ENCODE results near the gene GNG12. TPM values are rescaled to one million over a fixed set of nuclear protein-coding genes. Genes with fewer than 3 reads are reported as not detected.
A peak's percentile ranks its signal among the peaks of the same experiment; 100 is the strongest.

The GNG12 gene
- total RNA-seq, 1 donor from 2014 or later = 100 TPM

- peaks cover 27% of the 10 kb centered on the region for H3K4me1 Mint-ChIP-seq (ENCODE audit: unreplicated experiment)
- no peak for DNase-seq (ENCODE audit: extremely low spot score, unreplicated experiment)
Observed at GRCh38 chr1:67838180-67838910, 5.1 kb upstream of the GNG12 start.

GRCh38 chr1:67836769-67837168, 3.5 kb upstream of the GNG12 start:
- Mint-ChIP-seq H3K4me1 (ENCODE audit: unreplicated experiment) (peaks cover 27% of the 10 kb centered on the region), H3K27me3 (ENCODE audit: unreplicated experiment) (no peaks in the 10 kb centered on the region), H3K27ac (ENCODE audit: unreplicated experiment) (no peak overlapping the region), H3K4me3 (ENCODE audit: unreplicated experiment) (no peak overlapping the region), H3K9me3 (ENCODE audit: unreplicated experiment) (no peaks in the 10 kb centered on the region), H3K36me3 (ENCODE audit: unreplicated experiment) (no peaks in the 10 kb centered on the region)
- no peak for DNase-seq (ENCODE audit: extremely low spot score, unreplicated experiment)
- no peak for TF ChIP-seq CTCF (IDR thresholded peaks at IDR 0.05)

More at GRCh38 chr1:67838180-67838910, 5.1 kb upstream of the GNG12 start:
- TF ChIP-seq CTCF (IDR thresholded peaks at IDR 0.05) = no peak
- H3K27me3 Mint-ChIP-seq (ENCODE audit: unreplicated experiment) = no peaks in the 10 kb centered on the region
- no peaks in the 10 kb centered on the region for H3K9me3 Mint-ChIP-seq (ENCODE audit: unreplicated experiment)
- H3K27ac Mint-ChIP-seq (ENCODE audit: unreplicated experiment) = no peak overlapping the region
- no peak overlapping the region for H3K4me3 Mint-ChIP-seq (ENCODE audit: unreplicated experiment)
- no peaks in the 10 kb centered on the region for H3K36me3 Mint-ChIP-seq (ENCODE audit: unreplicated experiment)

- H3K27ac Mint-ChIP-seq (ENCODE audit: unreplicated experiment) = no peak overlapping the region
- DNase-seq (ENCODE audit: extremely low spot score, unreplicated experiment) = no peak
- H3K27me3 Mint-ChIP-seq (ENCODE audit: unreplicated experiment) = no peaks in the 10 kb centered on the region
- no peak overlapping the region for H3K4me3 Mint-ChIP-seq (ENCODE audit: unreplicated experiment)
- no peak for TF ChIP-seq CTCF (IDR thresholded peaks at IDR 0.05)
- no peaks in the 10 kb centered on the region for H3K36me3 Mint-ChIP-seq (ENCODE audit: unreplicated experiment)
- no peaks in the 10 kb centered on the region for H3K9me3 Mint-ChIP-seq (ENCODE audit: unreplicated experiment)
- H3K4me1 Mint-ChIP-seq (ENCODE audit: unreplicated experiment) = peaks cover 31% of the 10 kb centered on the region
Observed at GRCh38 chr1:67835663-67836452, 2.6 kb upstream of the GNG12 start.

GRCh38 chr1:67834246-67834877, 1.1 kb upstream of the GNG12 start:
- Mint-ChIP-seq H3K27me3 (ENCODE audit: unreplicated experiment) (no peaks in the 10 kb centered on the region), H3K4me3 (ENCODE audit: unreplicated experiment) (peak overlapping the region; percentile 95), H3K9me3 (ENCODE audit: unreplicated experiment) (no peaks in the 10 kb centered on the region), H3K4me1 (ENCODE audit: unreplicated experiment) (peaks cover 34% of the 10 kb centered on the region), H3K27ac (ENCODE audit: unreplicated experiment) (peak overlapping the region; percentile 98), H3K36me3 (ENCODE audit: unreplicated experiment) (no peaks in the 10 kb centered on the region)
- DNase-seq (ENCODE audit: extremely low spot score, unreplicated experiment) = no peak
- no peak for TF ChIP-seq CTCF (IDR thresholded peaks at IDR 0.05)

GRCh38 chr1:67833602-67833940, 304 bp upstream of the GNG12 start:
- Mint-ChIP-seq H3K36me3 (ENCODE audit: unreplicated experiment) (no peaks in the 10 kb centered on the region), H3K4me1 (ENCODE audit: unreplicated experiment) (peaks cover 34% of the 10 kb centered on the region)

More at GRCh38 chr1:67833602-67833940, 304 bp upstream of the GNG12 start:
- peak overlapping the region; percentile 98 for H3K27ac Mint-ChIP-seq (ENCODE audit: unreplicated experiment)
- H3K9me3 Mint-ChIP-seq (ENCODE audit: unreplicated experiment) = no peaks in the 10 kb centered on the region
- peak overlapping the region; percentile 95 for H3K4me3 Mint-ChIP-seq (ENCODE audit: unreplicated experiment)
- peak; percentile 89 for DNase-seq (ENCODE audit: extremely low spot score, unreplicated experiment)
- TF ChIP-seq CTCF (IDR thresholded peaks at IDR 0.05) = no peak
- no peaks in the 10 kb centered on the region for H3K27me3 Mint-ChIP-seq (ENCODE audit: unreplicated experiment)
